Measurements from ENCODE around the gene ARHGAP22.

DNA sequence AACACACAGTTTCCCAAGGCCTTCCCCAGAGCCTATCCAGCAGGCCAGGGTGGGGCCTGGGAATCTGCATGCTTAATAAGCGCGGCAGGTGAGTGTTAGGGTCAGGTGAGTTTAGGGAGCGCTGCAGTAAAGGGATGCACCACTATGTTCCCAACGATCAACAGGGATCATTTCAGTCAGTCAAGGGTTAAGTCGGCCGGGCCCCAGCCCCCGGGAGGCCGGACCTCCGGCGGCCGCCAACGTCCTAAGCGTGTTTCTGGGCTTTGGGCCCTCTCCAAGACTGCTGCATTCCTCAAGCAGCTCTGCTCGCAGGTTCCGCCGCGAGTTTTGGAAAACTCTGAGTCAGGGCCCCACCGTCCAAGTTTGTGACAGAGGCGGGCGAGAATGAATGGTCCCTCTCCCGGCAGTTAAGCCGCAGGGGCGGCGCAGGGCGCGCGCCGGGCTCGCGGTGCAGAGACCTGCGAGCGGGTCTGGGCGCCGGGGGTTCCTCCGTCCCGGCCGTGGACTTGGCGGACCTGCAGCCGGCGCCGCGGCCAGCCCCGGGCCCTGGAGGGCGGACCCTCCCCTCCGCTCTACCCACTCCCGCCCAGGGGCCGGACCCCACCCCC lies 81.6 kb downstream of the ARHGAP22 start:
- TF ChIP-seq, protein P1, sequence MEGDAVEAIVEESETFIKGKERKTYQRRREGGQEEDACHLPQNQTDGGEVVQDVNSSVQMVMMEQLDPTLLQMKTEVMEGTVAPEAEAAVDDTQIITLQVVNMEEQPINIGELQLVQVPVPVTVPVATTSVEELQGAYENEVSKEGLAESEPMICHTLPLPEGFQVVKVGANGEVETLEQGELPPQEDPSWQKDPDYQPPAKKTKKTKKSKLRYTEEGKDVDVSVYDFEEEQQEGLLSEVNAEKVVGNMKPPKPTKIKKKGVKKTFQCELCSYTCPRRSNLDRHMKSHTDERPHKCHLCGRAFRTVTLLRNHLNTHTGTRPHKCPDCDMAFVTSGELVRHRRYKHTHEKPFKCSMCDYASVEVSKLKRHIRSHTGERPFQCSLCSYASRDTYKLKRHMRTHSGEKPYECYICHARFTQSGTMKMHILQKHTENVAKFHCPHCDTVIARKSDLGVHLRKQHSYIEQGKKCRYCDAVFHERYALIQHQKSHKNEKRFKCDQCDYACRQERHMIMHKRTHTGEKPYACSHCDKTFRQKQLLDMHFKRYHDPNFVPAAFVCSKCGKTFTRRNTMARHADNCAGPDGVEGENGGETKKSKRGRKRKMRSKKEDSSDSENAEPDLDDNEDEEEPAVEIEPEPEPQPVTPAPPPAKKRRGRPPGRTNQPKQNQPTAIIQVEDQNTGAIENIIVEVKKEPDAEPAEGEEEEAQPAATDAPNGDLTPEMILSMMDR (conservative IDR thresholded peaks at IDR 0.05; ENCODE audit: low read length): no peak
- no peak for TF ChIP-seq EZH2phosphoT487 (IDR thresholded peaks at IDR 0.05; ENCODE audit: borderline replicate concordance, low read depth, low read length)

Measured in OCI-LY7 (cell line).